Measurements from ENCODE around the gene CSHL1. TPM values are rescaled to one million over a fixed set of nuclear protein-coding genes. Genes with fewer than 3 reads are reported as not detected.
"Not testable (repeated sequence)": the region's sequence is repeated elsewhere in the genome, so short reads cannot be mapped to it uniquely, and the experiment has no call there.

CSHL1 gene
- total and polyA plus RNA-seq, 2 donors (not counting 1 experiment from before 2014, with no cell fraction given), result not detected

DNA sequence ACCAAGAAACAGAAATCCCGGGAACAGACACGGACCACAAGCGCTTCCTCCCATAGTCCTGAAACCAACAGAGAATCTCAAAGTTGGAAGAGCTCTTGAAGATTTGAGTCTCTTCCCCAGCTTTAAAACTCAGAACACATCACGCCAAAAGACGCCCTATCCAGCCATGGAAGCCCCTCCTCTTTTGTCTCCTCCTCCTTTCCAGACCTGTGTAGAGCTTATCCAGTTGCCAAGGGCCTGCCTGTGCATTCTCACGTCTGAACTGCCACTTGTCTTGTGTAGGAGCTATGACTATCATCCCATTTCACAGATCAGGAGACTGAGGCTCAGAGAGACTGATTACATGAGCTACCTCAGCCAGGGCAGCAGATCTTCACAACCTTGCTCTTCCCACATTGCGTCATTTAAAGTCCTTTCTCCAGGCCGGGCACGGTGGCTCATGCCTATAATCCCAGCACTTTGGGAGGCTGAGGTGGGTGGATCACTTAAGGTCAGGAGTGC, 28.4 kb downstream of the CSHL1 start:
- H3K36me3 ChIP-seq (replicated peaks in 1 of 2; ENCODE audit: control extremely low read depth in 1 of 2, control insufficient read depth in 1 of 2, extremely low read depth in 1 of 2, insufficient read depth in 2 of 2, low read length in 1 of 2); H3K4me2 ChIP-seq (replicated peaks; ENCODE audit: low read depth, low read length, poor library complexity, severe bottlenecking); H2AFZ ChIP-seq (ENCODE audit: insufficient read depth, low read depth, low read length, poor library complexity, severe bottlenecking); H3K79me2 ChIP-seq (ENCODE audit: control insufficient read depth, insufficient read depth, low read length); H4K20me1 ChIP-seq (ENCODE audit: control insufficient read depth, insufficient read depth, low read length, poor library complexity, severe bottlenecking); DNase-seq; POLR2A ChIA-PET; H3K4me3 ChIP-seq (ENCODE audit: control extremely low read depth in 1 of 5, extremely low read depth in 1 of 5, insufficient read depth in 1 of 5, low read depth in 2 of 5, low read length in 4 of 5); H3K27ac Mint-ChIP-seq; ATAC-seq (ENCODE audit: low read depth); H3K4me3 Mint-ChIP-seq; H3K27me3 ChIP-seq (replicated peaks in 1 of 4; ENCODE audit: control extremely low read depth in 1 of 4, control insufficient read depth in 3 of 4, insufficient read depth in 4 of 4, low read length in 3 of 4); H3K9ac ChIP-seq (ENCODE audit: low read length); H3K27me3 Mint-ChIP-seq; H3K4me1 ChIP-seq (ENCODE audit: control insufficient read depth in 2 of 2, insufficient read depth in 2 of 2, low read length in 2 of 2); H3K9me3 ChIP-seq (ENCODE audit: control extremely low read depth in 1 of 3, control insufficient read depth in 2 of 3, insufficient read depth in 1 of 3, low read length in 2 of 3); intact Hi-C loops (cut with micrococcal nuclease); H3K27ac ChIP-seq (ENCODE audit: low read length in 2 of 2); H3K9me3 Mint-ChIP-seq (ENCODE audit: insufficient read depth): not testable (repeated sequence)
- H3K4me1 Mint-ChIP-seq, result peaks cover 10% of the 10 kb centered on the region
- CTCF ChIA-PET, result interaction anchor here (0.8 to 1.7 kb wide), 5 partner anchors 18 to 250 kb away, joined by 3 to 14 read pairs (median 4); no protein-coding TSS in a partner anchor
- 36% methylated on average over 1 of the region's 9 CpGs for WGBS (ENCODE audit: insufficient coverage)

DNA sequence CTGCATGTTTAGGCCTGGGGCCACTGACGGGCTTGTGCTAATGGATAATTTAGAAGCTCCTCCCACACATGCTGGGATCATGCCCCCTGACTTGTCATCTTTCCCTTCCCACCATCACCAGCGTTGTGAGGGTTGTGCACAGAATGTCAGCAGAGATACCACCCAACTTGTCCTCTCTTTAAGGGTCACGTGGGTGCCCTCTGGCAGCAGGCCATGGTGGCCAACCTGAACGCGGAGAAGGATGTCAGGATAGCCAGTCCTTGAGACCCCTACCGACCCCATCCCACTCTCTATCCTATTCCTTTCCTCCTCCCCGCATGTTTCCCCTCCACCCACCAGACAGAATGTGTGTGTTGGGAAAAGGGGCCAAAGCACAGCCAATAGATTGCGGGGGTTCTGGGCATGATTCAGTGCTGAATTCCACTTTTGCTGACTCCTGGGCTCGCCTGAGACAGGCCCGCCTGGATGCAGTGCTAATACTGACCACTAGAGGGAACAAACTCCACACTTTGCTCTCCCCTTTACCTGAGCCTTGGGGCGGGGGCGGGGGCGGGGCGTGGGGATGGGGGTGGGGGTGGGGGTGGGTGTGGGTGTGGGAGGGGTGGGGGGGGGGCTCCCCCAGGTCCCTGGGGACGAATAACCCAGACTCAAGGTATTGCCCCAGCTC, 29.0 kb downstream of the CSHL1 start, which contains the start of gene GH2:
TSS of gene GH2 (minus strand) at position 10 of the 667 bp plus-strand sequence. CDS start 143 bp downstream, outside the sequence.
- Histone ChIP-seq H4K20me1 (ENCODE audit: control insufficient read depth, insufficient read depth, low read length, poor library complexity, severe bottlenecking) (no peaks in the 10 kb centered on the region), H3K9me3 (ENCODE audit: control extremely low read depth in 1 of 3, control insufficient read depth in 2 of 3, insufficient read depth in 1 of 3, low read length in 2 of 3) (no peaks in the 10 kb centered on the region), H3K4me3 (ENCODE audit: control extremely low read depth in 1 of 5, extremely low read depth in 1 of 5, insufficient read depth in 1 of 5, low read depth in 2 of 5, low read length in 4 of 5) (no peak within 1 kb of the TSS), H3K27me3 (replicated peaks in 1 of 4; ENCODE audit: control extremely low read depth in 1 of 4, control insufficient read depth in 3 of 4, insufficient read depth in 4 of 4, low read length in 3 of 4) (peaks cover 0 to 3% (median 0%) of the 10 kb centered on the region in 4 experiments), H3K27ac (ENCODE audit: low read length in 2 of 2) (no peak within 1 kb of the TSS), H3K36me3 (replicated peaks in 1 of 2; ENCODE audit: control extremely low read depth in 1 of 2, control insufficient read depth in 1 of 2, extremely low read depth in 1 of 2, insufficient read depth in 2 of 2, low read length in 1 of 2) (no peaks in the 10 kb centered on the region), H3K79me2 (ENCODE audit: control insufficient read depth, insufficient read depth, low read length) (no peaks in the 10 kb centered on the region), H3K9ac (ENCODE audit: low read length) (no peak within 1 kb of the TSS), H2AFZ (ENCODE audit: insufficient read depth, low read depth, low read length, poor library complexity, severe bottlenecking) (no peak within 1 kb of the TSS), H3K4me2 (replicated peaks; ENCODE audit: low read depth, low read length, poor library complexity, severe bottlenecking) (no peak within 1 kb of the TSS), H3K4me1 (ENCODE audit: control insufficient read depth in 2 of 2, insufficient read depth in 2 of 2, low read length in 2 of 2) (no peaks in the 10 kb centered on the region)
- TF ChIP-seq, protein P1, sequence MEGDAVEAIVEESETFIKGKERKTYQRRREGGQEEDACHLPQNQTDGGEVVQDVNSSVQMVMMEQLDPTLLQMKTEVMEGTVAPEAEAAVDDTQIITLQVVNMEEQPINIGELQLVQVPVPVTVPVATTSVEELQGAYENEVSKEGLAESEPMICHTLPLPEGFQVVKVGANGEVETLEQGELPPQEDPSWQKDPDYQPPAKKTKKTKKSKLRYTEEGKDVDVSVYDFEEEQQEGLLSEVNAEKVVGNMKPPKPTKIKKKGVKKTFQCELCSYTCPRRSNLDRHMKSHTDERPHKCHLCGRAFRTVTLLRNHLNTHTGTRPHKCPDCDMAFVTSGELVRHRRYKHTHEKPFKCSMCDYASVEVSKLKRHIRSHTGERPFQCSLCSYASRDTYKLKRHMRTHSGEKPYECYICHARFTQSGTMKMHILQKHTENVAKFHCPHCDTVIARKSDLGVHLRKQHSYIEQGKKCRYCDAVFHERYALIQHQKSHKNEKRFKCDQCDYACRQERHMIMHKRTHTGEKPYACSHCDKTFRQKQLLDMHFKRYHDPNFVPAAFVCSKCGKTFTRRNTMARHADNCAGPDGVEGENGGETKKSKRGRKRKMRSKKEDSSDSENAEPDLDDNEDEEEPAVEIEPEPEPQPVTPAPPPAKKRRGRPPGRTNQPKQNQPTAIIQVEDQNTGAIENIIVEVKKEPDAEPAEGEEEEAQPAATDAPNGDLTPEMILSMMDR (IDR thresholded peaks at IDR 0.05), result peak; percentile 61
- TF ChIP-seq EZH2 (IDR thresholded peaks at IDR 0.05; ENCODE audit: borderline replicate concordance, insufficient read depth, low read depth, low read length, poor library complexity, severe bottlenecking), result no peak
- ChIA-PET CTCF (interaction anchor here (1.1 to 1.7 kb wide), 4 partner anchors 20 to 251 kb away, joined by 3 to 14 read pairs (median 6); partner anchors contain the start of gene GH1), POLR2A (no interaction called here)
- Mint-ChIP-seq H3K9me3 (ENCODE audit: insufficient read depth) (no peaks in the 10 kb centered on the region), H3K4me1 (peaks cover 10% of the 10 kb centered on the region), H3K4me3 (no peak within 1 kb of the TSS), H3K27ac (no peak within 1 kb of the TSS), H3K27me3 (peaks cover 3% of the 10 kb centered on the region)
- DNase-seq, result peak; percentile 76
- 36% methylated on average over 4 of the region's 15 CpGs for WGBS (ENCODE audit: insufficient coverage)
- ATAC-seq (ENCODE audit: low read depth), result peak; percentile 91
- intact Hi-C loops (cut with micrococcal nuclease), result no loop called here

DNA sequence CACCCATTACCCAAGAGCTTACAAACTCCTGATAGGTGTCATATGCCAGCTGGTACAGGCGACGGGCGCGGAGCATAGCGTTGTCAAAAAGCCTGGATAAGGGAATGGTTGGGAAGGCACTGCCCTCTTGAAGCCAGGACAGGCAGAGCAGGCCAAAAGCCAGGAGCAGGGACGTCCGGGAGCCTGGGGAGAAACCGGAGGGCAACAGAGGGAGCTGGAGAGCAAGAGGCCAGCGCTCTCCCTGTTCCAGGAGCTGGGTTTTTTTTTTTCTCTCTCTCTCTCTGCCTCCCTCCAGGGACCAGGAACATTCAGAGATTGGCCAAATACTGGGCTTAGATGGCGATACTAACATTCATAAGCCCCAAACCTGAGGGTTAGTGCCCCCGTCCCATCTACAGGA, 29.7 kb downstream of the CSHL1 start:
- H3K79me2 ChIP-seq (ENCODE audit: control insufficient read depth, insufficient read depth, low read length); H3K4me2 ChIP-seq (replicated peaks; ENCODE audit: low read depth, low read length, poor library complexity, severe bottlenecking); H3K27ac Mint-ChIP-seq; H2AFZ ChIP-seq (ENCODE audit: insufficient read depth, low read depth, low read length, poor library complexity, severe bottlenecking); H3K4me3 Mint-ChIP-seq; H3K9me3 ChIP-seq (ENCODE audit: control extremely low read depth in 1 of 3, control insufficient read depth in 2 of 3, insufficient read depth in 1 of 3, low read length in 2 of 3); DNase-seq; H3K9me3 Mint-ChIP-seq (ENCODE audit: insufficient read depth); H4K20me1 ChIP-seq (ENCODE audit: control insufficient read depth, insufficient read depth, low read length, poor library complexity, severe bottlenecking); H3K4me3 ChIP-seq (ENCODE audit: control extremely low read depth in 1 of 5, extremely low read depth in 1 of 5, insufficient read depth in 1 of 5, low read depth in 2 of 5, low read length in 4 of 5); H3K27ac ChIP-seq (ENCODE audit: low read length in 2 of 2); POLR2A ChIA-PET; H3K4me1 ChIP-seq (ENCODE audit: control insufficient read depth in 2 of 2, insufficient read depth in 2 of 2, low read length in 2 of 2); intact Hi-C loops (cut with micrococcal nuclease); ATAC-seq (ENCODE audit: low read depth); H3K9ac ChIP-seq (ENCODE audit: low read length); H3K36me3 ChIP-seq (replicated peaks in 1 of 2; ENCODE audit: control extremely low read depth in 1 of 2, control insufficient read depth in 1 of 2, extremely low read depth in 1 of 2, insufficient read depth in 2 of 2, low read length in 1 of 2); H3K27me3 ChIP-seq (replicated peaks in 1 of 4; ENCODE audit: control extremely low read depth in 1 of 4, control insufficient read depth in 3 of 4, insufficient read depth in 4 of 4, low read length in 3 of 4); H3K27me3 Mint-ChIP-seq: not testable (repeated sequence)
- H3K4me1 Mint-ChIP-seq, result peaks cover 10% of the 10 kb centered on the region
- WGBS (ENCODE audit: insufficient coverage), result 94% methylated on average over 10 of the region's 11 CpGs
- CTCF ChIA-PET, result interaction anchor here (0.7 to 1.1 kb wide), 3 partner anchors 20 to 827 kb away, joined by 3 to 6 read pairs (median 5); partner anchors contain the start of gene GH1
